PC-9 (cell line): ENCODE results near the gene MICB. TPM values are rescaled to one million over a fixed set of nuclear protein-coding genes. Genes with fewer than 3 reads are reported as not detected.

ENCODE experiments used
- BruUV-seq: library from RNA; stranded (reverse); fragments of 400-500 nt; replicated peaks from 2 replicates; lab custom pipeline; 2021; lab: Mats Ljungman, UMichigan
- CTCF ChIA-PET: fragments of 300-600 bp; sonication (Branson Sonifier 250); formaldehyde crosslinking; loops from one replicate; lab custom pipeline; 2022; ENCODE audit warnings: antibody characterized with exemption; lab: Charles Lee
- POLR2A ChIA-PET: fragments of 300-600 bp; sonication (Branson Sonifier 250); formaldehyde crosslinking; loops from one replicate; lab custom pipeline; 2022; ENCODE audit warnings: antibody characterized with exemption; ENCODE audit not compliant: unreplicated experiment; lab: Charles Lee
- DNase-seq, 2 experiments: peaks; one replicate each; pipeline versions ENCODE4 v3.0.0 to v3.0.0-alpha.2; 2015 to 2022; ENCODE audit warnings: mixed read lengths in 1 of 2
- H2AFZ ChIP-seq: fragments of 200-600 bp; sonication (generic); 2 replicates; pipeline ENCODE4 v1.8.1; 2017; ENCODE audit warnings: antibody characterized with exemption
- H3F3A ChIP-seq: fragments of 200-600 bp; sonication (generic); 2 replicates; pipeline ENCODE4 v1.8.1; 2017; ENCODE audit warnings: antibody characterized with exemption, mild to moderate bottlenecking, low read depth; ENCODE audit not compliant: insufficient read depth
- H3K27ac ChIP-seq: fragments of 200-600 bp; sonication (generic); 2 replicates; pipeline ENCODE4 v1.6.1; 2016; ENCODE audit warnings: mixed run types
- H3K27me3 ChIP-seq: fragments of 200-600 bp; sonication (generic); 2 replicates; pipeline ENCODE4 v1.6.1; 2016; ENCODE audit warnings: low read depth, mixed run types; ENCODE audit not compliant: insufficient read depth
- H3K36me3 ChIP-seq: fragments of 200-600 bp; sonication (generic); 2 replicates; pipeline ENCODE4 v1.6.1; 2016; ENCODE audit warnings: low read depth, mixed run types
- H3K4me1 ChIP-seq: fragments of 200-600 bp; sonication (generic); replicated peaks from 2 replicates; pipeline ENCODE4 v1.6.1; 2016; ENCODE audit warnings: mixed run types; ENCODE audit not compliant: insufficient read depth
- H3K4me2 ChIP-seq: fragments of 200-600 bp; sonication (generic); 2 replicates; pipeline ENCODE4 v1.6.1; 2017; ENCODE audit warnings: mixed run types
- H3K4me3 ChIP-seq: fragments of 200-600 bp; sonication (generic); 2 replicates; pipeline ENCODE4 v1.6.1; 2016; ENCODE audit warnings: mixed run types
- H3K79me2 ChIP-seq: fragments of 200-600 bp; sonication (generic); 2 replicates; pipeline ENCODE4 v1.6.1; 2017; ENCODE audit warnings: low read depth, mixed run types
- H3K9me2 ChIP-seq: fragments of 200-600 bp; sonication (generic); 2 replicates; pipeline ENCODE4 v1.8.1; 2017; ENCODE audit warnings: mild to moderate bottlenecking; ENCODE audit not compliant: insufficient read depth
- H3K9me3 ChIP-seq: fragments of 200-600 bp; sonication (generic); 2 replicates; pipeline ENCODE4 v1.8.1; 2016; ENCODE audit warnings: low read depth; ENCODE audit not compliant: insufficient read depth
- H4K20me1 ChIP-seq: fragments of 200-600 bp; sonication (generic); 2 replicates; pipeline ENCODE4 v1.8.1; 2017; ENCODE audit not compliant: insufficient read depth
- CTCF ChIP-seq: fragments of 200-600 bp; sonication (generic); conservative IDR thresholded peaks from 2 replicates; pipeline ENCODE4 v1.6.1; 2017; ENCODE audit warnings: mixed run types, antibody characterized with exemption, mild to moderate bottlenecking, moderate library complexity
- EZH2 ChIP-seq: fragments of 200-600 bp; sonication (generic); IDR thresholded peaks from 2 replicates; pipeline ENCODE4 v1.8.0; 2017; ENCODE audit warnings: antibody characterized with exemption, low read depth
- intact Hi-C: fragments of 100-400 bp; cut with micrococcal nuclease; formaldehyde crosslinking; loops from one replicate; pipeline ENCODE4 v1.10.0; 2022; ENCODE audit not compliant: unreplicated experiment
- total RNA-seq: library from RNA; stranded (reverse); gene quantifications from 2 replicates; pipeline ENCODE4 v1.2.3, GENCODE V29; 2021

MICB gene
- total RNA-seq, 1 experiment from 2014 or later, result 37.8 TPM

DNA sequence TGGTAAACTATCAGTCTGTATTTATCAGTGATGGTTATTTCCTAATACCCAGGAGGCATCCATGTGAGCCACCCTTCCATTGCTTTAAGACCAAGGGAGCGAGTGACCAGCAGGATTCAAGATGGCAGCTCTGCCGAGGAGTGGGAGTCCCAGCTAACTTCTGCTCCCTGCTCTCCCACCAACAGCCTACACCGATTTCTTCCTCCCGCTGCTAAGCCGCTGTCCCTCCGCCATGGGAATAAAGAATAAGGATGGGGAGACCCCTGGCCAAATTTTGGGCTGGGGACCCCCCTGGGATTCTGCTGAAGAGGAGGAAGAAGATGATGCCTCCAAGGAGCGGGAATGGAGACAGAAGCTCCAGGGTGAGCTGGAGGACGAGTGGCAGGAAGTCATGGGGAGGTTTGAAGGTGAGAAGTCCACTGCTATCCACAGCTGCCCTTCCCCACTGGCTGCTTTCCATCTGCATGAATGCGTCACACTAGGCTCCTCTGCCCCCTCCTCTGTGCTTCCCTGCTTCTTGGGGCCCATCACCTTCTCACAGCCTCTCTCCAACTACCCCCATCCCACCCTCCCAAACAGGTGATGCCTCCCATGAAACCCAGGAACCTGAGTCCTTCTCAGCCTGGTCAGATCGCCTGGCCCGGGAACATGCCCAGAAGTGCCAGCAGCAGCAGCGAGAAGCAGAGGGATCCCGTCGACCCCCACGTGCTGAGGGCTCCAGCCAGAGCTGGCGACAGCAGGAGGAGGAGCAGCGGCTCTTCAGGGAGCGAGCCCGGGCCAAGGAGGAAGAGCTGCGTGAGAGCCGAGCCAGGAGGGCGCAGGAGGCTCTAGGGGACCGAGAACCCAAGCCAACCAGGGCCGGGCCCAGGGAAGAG lies 59.7 kb downstream of the MICB start:
- no TSS peak for BruUV-seq
- Histone ChIP-seq H3K4me2 (no peak overlapping the region), H3K27me3 (no peaks in the 10 kb centered on the region), H3K36me3 (0 out of 2 replicates have a peak, but pooled peaks cover 6% of the 10 kb centered on the region), H2AFZ (no peak overlapping the region), H3K4me1 (peaks cover 15% of the 10 kb centered on the region), H3K4me3 (no peak overlapping the region), H3K27ac (no peak overlapping the region), H3K79me2 (0 out of 2 replicates have a peak, but pooled peaks cover 3% of the 10 kb centered on the region), H4K20me1 (0 out of 2 replicates have a peak, but pooled peaks cover 4% of the 10 kb centered on the region), H3K9me3 (no peaks in the 10 kb centered on the region), H3F3A (peaks cover 22% of the 10 kb centered on the region; the same call in 1 of the 2 replicates), H3K9me2 (no peaks in the 10 kb centered on the region)
- TF ChIP-seq EZH2 (no peak), CTCF (no peak)
- intact Hi-C loops, result no loop called here
- DNase-seq, result no peak
- ChIA-PET POLR2A (no interaction called here), CTCF (no interaction called here)

GRCh38 chr6:31558318-31558625 lies 60.3 kb downstream of the MICB start:
- peaks cover 22% of the 10 kb centered on the region; the same call in 1 of the 2 replicates for H3F3A ChIP-seq
- no peak overlapping the region for H3K4me2 ChIP-seq
- CTCF ChIA-PET, result no interaction called here
- no peak for DNase-seq
- no peak overlapping the region for H2AFZ ChIP-seq
- H3K27ac ChIP-seq, result no peak overlapping the region
- H4K20me1 ChIP-seq, result 0 out of 2 replicates have a peak, but pooled peaks cover 4% of the 10 kb centered on the region
- H3K9me2 ChIP-seq, result no peaks in the 10 kb centered on the region
- no TSS peak for BruUV-seq
- 0 out of 2 replicates have a peak, but pooled peaks cover 6% of the 10 kb centered on the region for H3K36me3 ChIP-seq
- POLR2A ChIA-PET, result no interaction called here
- intact Hi-C loops, result no loop called here
- TF ChIP-seq EZH2 (no peak), CTCF (no peak)
- no peaks in the 10 kb centered on the region for H3K27me3 ChIP-seq
- H3K4me3 ChIP-seq, result no peak overlapping the region
- H3K9me3 ChIP-seq, result no peaks in the 10 kb centered on the region
- H3K4me1 ChIP-seq, result peaks cover 15% of the 10 kb centered on the region
- 0 out of 2 replicates have a peak, but pooled peaks cover 3% of the 10 kb centered on the region for H3K79me2 ChIP-seq

DNA sequence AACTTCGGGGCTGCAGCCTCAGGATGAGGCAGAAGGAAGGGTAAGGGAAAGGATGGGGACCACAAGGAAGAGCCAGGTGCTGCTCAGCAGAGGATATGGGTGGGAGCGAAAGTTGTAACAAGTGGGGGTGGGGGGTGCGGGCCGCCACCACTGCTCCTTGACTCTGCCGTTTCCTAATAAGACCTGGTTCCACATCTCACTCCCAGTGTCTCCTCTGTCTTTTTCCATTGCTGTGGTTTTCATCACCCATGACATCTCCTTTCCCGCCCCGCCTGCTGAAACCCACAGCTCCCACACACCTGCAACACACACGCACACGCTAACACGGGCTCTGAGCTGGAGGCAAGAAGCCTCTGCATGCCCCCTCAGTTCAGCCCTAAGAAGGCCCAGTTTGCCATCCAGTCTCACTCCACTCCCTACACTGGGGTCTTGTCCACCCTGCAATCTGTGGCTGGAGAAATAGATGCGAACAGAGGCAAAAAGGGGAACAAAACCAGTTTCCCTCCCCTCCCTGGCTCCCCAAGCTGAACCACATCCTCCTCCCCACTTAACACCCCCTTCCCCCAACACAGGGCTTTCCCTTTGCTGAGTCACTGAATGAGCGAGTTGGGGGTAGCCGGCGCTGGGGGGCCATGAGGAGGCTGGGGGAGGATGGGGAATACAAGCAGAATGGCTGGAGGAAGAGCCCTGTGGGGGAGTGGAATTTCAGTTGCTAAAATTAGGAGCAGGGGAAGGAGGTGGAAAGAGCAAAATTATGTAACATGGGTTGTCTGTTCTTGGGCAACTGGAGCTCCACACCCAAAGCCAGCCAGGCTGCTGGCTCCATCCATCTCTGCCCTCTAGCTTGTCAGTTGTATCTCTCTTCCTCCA lies 60.9 kb downstream of the MICB start:
- ChIA-PET POLR2A (interaction anchor here (0.5 kb wide), 1 partner anchor 1413 kb away, joined by 7 read pairs; no protein-coding TSS in a partner anchor), CTCF (interaction anchor here (0.7 kb wide), 1 partner anchor 13 kb away, joined by 5 read pairs; the partner anchor contains the start of gene ATP6V1G2)

More for the DNA sequence above, 60.9 kb downstream of the MICB start:
- Histone ChIP-seq H3K4me1 (peaks cover 15% of the 10 kb centered on the region), H3K4me3 (no peak overlapping the region), H4K20me1 (0 out of 2 replicates have a peak, but pooled peaks cover 4% of the 10 kb centered on the region), H3K9me3 (no peaks in the 10 kb centered on the region), H2AFZ (no peak overlapping the region), H3K27ac (peak overlapping the region; percentile 33; the same call in 1 of the 2 replicates), H3K79me2 (0 out of 2 replicates have a peak, but pooled peaks cover 3% of the 10 kb centered on the region), H3K27me3 (no peaks in the 10 kb centered on the region), H3F3A (peaks cover 18% of the 10 kb centered on the region; the same call in 1 of the 2 replicates), H3K36me3 (0 out of 2 replicates have a peak, but pooled peaks cover 6% of the 10 kb centered on the region), H3K4me2 (no peak overlapping the region), H3K9me2 (no peaks in the 10 kb centered on the region)
- intact Hi-C loops, result no loop called here
- TF ChIP-seq CTCF (no peak), EZH2 (no peak)
- DNase-seq, result no peak
- no TSS peak for BruUV-seq
